Left colon (tissue), 2 donors: ENCODE results near the gene PPP1R16B. TPM values are rescaled to one million over a fixed set of nuclear protein-coding genes. Genes with fewer than 3 reads are reported as not detected.
A peak's percentile ranks its signal among the peaks of the same experiment; 100 is the strongest.

ENCODE experiments used
- ATAC-seq: fragments of 200-7000 bp; cut with Tn5 transposase; one replicate; pipeline ENCODE4 v1.9.1; 2020; ENCODE audit warnings: mild to moderate bottlenecking, moderate library complexity
- DNase-seq, 2 donors: peaks; one replicate each; pipeline ENCODE4 v3.0.0-alpha.2; 2020
- intact Hi-C, 2 donors: fragments of 100-400 bp; cut with DNase I in 1 of 2; cut with micrococcal nuclease in 1 of 2; formaldehyde crosslinking; loops; one replicate each; pipeline versions ENCODE4 v1.11.2 to v1.14.0; 2022; cut with DNase I, micrococcal nuclease
- total RNA-seq, 2 donors: library from RNA; stranded (reverse); fragmentation: NEBNext Ultra II Directional; extraction: Animal tissue kit (Norgen Biotek cat#: 25700); gene quantifications; one replicate each; pipeline ENCODE4 v1.2.1, GENCODE V29; 2021
- donor health status: DM: no; HTN: no; CAD: no.
- donor health status: DM: yes; HTN: yes; CAD: no.

Gene PPP1R16B
- total RNA-seq, 2 donors from 2014 or later = 2.1 to 4.4 TPM

DNA sequence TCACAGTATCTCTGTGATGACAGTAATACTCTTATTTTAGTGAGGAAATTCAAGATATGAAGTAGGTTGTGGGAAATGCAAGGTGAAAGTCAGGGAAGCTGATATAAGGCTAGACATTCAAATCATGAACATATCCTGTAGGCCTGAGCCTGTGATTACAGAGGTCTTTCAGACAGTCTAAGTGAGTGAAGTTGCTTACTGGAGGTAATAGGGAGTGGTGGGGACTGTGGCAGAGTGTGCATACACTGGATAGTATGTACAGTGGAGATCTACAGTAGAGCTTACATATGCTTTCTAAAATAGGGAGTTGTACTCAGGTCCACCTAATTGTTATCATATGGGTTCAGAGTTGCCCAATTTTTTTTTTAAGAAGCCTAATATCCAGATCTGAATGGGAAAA, 159.8 kb downstream of the PPP1R16B start:
- intact Hi-C loops = no loop called here
- ATAC-seq = no peak
- DNase-seq = no peak

DNA sequence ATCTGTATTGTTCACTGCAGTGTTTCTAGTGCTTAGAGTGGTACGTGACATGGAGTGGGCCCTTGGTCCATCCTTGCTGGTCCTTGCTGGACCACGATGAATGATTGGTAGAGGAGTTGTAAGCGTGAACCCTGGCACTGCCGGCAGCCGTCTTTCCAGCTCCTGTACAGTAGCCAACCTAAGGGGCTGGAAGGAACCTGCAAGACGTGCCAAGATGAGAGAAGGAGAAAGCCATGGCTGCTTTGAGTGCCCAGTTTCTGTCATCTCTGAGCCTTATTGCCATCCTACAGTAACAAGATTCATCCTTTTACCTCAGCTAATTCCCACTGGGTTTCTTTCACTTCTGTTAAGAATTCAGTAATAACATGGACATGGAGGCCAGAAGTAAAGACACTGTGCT, 162.6 kb downstream of the PPP1R16B start:
- ATAC-seq (no peak), DNase-seq (no peak)
- intact Hi-C loops = no loop called here

DNA sequence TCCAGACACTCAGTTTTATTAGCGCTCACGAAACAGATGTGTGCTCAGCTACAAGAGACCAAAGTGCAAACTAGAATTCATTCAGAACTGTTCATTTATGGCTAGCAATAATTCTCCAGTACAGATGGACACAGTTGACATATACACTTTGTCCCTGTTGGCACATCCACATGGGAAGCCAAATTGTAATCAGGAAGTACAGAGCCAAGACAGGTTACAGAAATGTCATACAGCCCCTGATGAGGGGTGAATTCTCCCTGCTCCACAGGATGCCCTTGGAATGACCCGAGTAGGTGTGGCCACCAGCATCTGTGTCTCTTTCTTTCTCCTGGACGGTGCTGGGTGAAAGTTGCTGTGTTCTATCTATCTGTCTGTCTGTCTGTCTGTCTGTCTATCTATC, 164.2 kb downstream of the PPP1R16B start:
- DNase-seq = peak; percentile 46 to 64
- intact Hi-C loops = no loop called here
- peak; percentile 94 for ATAC-seq

DNA sequence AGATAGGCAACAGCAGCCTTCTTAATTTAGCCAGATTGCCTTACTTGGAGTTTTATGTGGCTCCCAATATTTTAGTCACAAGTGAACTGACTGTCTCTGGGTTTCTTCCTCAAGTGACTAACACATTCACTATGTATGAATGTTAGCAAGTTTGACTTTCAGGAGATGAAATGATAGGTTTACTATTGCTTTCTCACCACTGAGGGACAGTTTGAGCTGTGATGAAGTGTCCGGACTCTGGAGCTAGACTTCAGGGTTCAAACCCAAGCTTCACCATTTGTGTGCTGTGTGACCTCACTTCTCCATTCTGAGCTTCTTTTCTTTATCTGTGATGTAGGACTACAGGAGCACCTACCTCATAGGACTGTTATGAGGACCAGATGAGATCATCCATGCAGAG, 164.8 kb downstream of the PPP1R16B start:
- no peak for ATAC-seq
- intact Hi-C loops = no loop called here
- no peak for DNase-seq

Other genes starting within 250 kb of the PPP1R16B start
- not detected for gene ADIG, start 224.5 kb upstream of the PPP1R16B start, total RNA-seq
- gene ARHGAP40, start 203.9 kb upstream of the PPP1R16B start, total RNA-seq = not detected
- gene SLC32A1, start 81.2 kb upstream of the PPP1R16B start, total RNA-seq = under 1 TPM; 0.09 to 0.20 TPM
- 10 to 100 TPM in 1 of 2 donors, 1 to 10 TPM in 1; 5.9 to 10.1 TPM for gene ACTR5, start 57.2 kb upstream of the PPP1R16B start, total RNA-seq
- gene FAM83D, start 120.7 kb downstream of the PPP1R16B start, total RNA-seq = 10 to 100 TPM in 1 of 2 donors, 1 to 10 TPM in 1; 9.4 to 11.2 TPM
- 10 to 100 TPM; 14.0 to 14.1 TPM for gene DHX35, start 156.6 kb downstream of the PPP1R16B start, total RNA-seq